Left lung (tissue), 10 donors: Measurements from ENCODE around the gene ATG3. TPM values are rescaled to one million over a fixed set of nuclear protein-coding genes. Genes with fewer than 3 reads are reported as not detected.

ENCODE experiments used
- ATAC-seq: fragments of 200-7000 bp; cut with Tn5 transposase; one replicate; pipeline ENCODE4 v1.9.1; 2020; ENCODE audit warnings: moderate library complexity
- DNase-seq, 4 donors: peaks; one replicate each; pipeline ENCODE4 v3.0.0-alpha.2; 2013 to 2020
- H3K27ac ChIP-seq, 2 donors: fragments of 200-600 bp; sonication (generic) in 1 of 2; one replicate each; pipeline versions ENCODE4 v1.5.0 to v1.8.0; 2020 to 2021
- H3K27me3 ChIP-seq, 2 donors: fragments of 200-600 bp; sonication (generic) in 1 of 2; one replicate each; pipeline versions ENCODE4 v1.5.0 to v1.8.0; 2020 to 2021
- H3K36me3 ChIP-seq, 2 donors: fragments of 200-600 bp; sonication (generic) in 1 of 2; one replicate each; pipeline versions ENCODE4 v1.5.0 to v1.8.0; 2020 to 2021
- H3K4me1 ChIP-seq, 2 donors: fragments of 200-600 bp; one replicate each; pipeline ENCODE4 v1.8.0; 2021
- H3K4me3 ChIP-seq, 2 donors: fragments of 200-600 bp; sonication (generic) in 1 of 2; one replicate each; pipeline versions ENCODE4 v1.5.0 to v1.8.0; 2020 to 2021; ENCODE audit warnings: mild to moderate bottlenecking in 1 of 2
- H3K9me3 ChIP-seq, 2 donors: fragments of 200-600 bp; sonication (generic) in 1 of 2; one replicate each; pipeline versions ENCODE4 v1.5.0 to v1.8.0; 2020 to 2021
- intact Hi-C, 2 donors: fragments of 100-400 bp; cut with DNase I; formaldehyde crosslinking; loops; one replicate each; pipeline versions ENCODE4 v1.11.2 to v1.14.2; 2022
- polyA plus RNA-seq, 6 donors: library from polyadenylated mRNA; unstranded; fragments of 120-200 nt; gene quantifications; one replicate each; pipeline ENCODE4 v1.2.1, GENCODE V29; 2013; ENCODE audit not compliant: insufficient read length in 6 of 6
- total RNA-seq, 2 donors: library from RNA; stranded (reverse); fragmentation: NEBNext Ultra II Directional; extraction: Animal tissue kit (Norgen Biotek cat#: 25700); gene quantifications; one replicate each; pipeline ENCODE4 v1.2.1, GENCODE V29; 2021
- TF ChIP-seq, protein P1 (sequence below), 2 donors: fragments of 200-600 bp; sonication (generic) in 1 of 2; IDR thresholded peaks; one replicate each; pipeline versions ENCODE4 v1.5.0 to v1.8.0; 2021; ENCODE audit warnings: antibody characterized with exemption in 2 of 2
- donor health status: DM: no; HTN: yes; CAD: no.
- donor health status: DM: no; HTN: no; CAD: no.

The ATG3 gene
- total and polyA plus RNA-seq, 8 donors: 36.6 to 73.1 (median 43.6) TPM

DNA sequence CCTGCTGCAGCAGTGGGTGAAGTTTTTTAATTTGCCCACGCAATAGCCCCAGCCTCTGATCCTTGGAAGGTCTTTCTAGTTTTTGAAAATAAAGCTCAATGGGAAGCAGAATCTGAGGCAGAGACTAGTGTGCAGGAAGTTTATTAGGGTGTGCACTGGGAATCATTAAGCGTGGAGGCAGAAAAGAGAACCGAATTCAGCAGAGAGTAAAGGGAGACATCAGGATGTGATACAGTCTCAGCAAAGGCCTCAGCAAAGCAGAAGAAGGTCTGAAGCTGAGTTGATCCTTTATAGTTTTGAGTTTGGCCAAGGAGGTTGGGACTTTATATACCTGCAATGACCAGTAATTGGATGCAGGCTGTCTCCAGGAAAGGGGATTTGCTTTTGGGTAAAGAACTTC, 57.6 kb downstream of the ATG3 start:
- Histone ChIP-seq H3K27me3 (no peaks in the 10 kb centered on the region), H3K4me3 (no peak overlapping the region), H3K9me3 (no peaks in the 10 kb centered on the region), H3K4me1 (no peaks in the 10 kb centered on the region), H3K36me3 (no peaks in the 10 kb centered on the region), H3K27ac (no peak overlapping the region)
- TF ChIP-seq, protein P1, sequence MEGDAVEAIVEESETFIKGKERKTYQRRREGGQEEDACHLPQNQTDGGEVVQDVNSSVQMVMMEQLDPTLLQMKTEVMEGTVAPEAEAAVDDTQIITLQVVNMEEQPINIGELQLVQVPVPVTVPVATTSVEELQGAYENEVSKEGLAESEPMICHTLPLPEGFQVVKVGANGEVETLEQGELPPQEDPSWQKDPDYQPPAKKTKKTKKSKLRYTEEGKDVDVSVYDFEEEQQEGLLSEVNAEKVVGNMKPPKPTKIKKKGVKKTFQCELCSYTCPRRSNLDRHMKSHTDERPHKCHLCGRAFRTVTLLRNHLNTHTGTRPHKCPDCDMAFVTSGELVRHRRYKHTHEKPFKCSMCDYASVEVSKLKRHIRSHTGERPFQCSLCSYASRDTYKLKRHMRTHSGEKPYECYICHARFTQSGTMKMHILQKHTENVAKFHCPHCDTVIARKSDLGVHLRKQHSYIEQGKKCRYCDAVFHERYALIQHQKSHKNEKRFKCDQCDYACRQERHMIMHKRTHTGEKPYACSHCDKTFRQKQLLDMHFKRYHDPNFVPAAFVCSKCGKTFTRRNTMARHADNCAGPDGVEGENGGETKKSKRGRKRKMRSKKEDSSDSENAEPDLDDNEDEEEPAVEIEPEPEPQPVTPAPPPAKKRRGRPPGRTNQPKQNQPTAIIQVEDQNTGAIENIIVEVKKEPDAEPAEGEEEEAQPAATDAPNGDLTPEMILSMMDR (IDR thresholded peaks at IDR 0.05): no peak
- DNase-seq (no peak), ATAC-seq (no peak)
- intact Hi-C loops: no loop called here

DNA sequence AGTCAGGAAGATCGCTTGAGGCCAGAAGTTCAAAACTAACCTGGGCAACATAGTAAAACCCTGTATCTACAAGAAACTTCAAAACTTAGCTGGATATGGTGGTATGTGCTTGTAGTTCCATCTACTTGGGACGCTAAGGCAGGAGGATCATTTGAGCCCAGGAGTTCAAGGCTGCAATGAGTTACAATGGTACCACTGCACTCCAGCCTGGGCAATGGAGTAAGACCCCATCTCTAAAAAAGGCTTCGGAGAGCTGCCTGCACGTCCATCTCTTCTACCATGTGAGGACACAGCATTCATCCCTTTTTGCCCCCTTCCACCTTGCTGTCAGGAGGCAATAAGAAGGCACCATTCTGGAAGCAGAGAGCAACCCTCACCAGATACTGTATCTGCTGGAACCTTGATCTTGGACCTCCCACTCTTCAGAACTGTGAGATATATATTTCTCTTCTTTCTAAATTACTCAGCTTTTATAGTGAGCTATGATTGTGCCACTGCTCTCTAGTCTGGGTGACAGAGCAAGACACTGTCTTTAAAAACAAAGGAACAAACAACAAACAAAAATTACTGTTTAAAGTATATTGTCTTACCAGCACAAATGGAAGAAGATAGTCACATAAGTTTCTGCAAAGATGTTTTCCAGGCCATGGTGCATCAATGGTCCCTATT, 58.3 kb downstream of the ATG3 start:
- TF ChIP-seq, protein P1 (IDR thresholded peaks at IDR 0.05): no peak
- ATAC-seq: no peak
- Histone ChIP-seq H3K27me3 (no peaks in the 10 kb centered on the region), H3K4me3 (no peak overlapping the region), H3K36me3 (no peaks in the 10 kb centered on the region), H3K27ac (no peak overlapping the region), H3K4me1 (no peaks in the 10 kb centered on the region), H3K9me3 (no peaks in the 10 kb centered on the region)
- no peak for DNase-seq
- intact Hi-C loops: no loop called here

DNA sequence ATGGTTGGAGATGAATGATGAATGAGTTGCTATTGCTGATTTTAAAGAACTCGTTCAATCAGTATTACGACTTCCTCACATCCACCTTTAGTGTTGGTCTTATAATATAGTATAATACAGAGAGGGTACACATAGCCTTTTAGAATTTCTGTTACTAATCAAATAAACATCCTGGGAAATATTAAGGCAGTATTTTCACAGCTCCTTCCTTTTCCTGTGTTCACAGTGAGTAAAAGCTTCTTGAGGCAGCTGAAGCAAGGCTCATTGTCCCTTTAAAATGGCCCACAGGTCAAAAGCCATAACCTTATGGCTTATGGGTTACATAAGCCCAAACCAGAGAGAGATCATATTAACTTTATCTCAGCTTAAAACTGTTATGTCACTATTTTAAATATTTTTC, 61.1 kb downstream of the ATG3 start:
- TF ChIP-seq, protein P1 (IDR thresholded peaks at IDR 0.05): no peak
- H3K9me3 ChIP-seq: no peaks in the 10 kb centered on the region
- H3K4me1 ChIP-seq: no peaks in the 10 kb centered on the region
- ATAC-seq: no peak
- no peaks in the 10 kb centered on the region for H3K36me3 ChIP-seq
- no peak for DNase-seq
- H3K27ac ChIP-seq: no peak overlapping the region
- H3K4me3 ChIP-seq: no peak overlapping the region
- intact Hi-C loops: no loop called here
- no peaks in the 10 kb centered on the region for H3K27me3 ChIP-seq

DNA sequence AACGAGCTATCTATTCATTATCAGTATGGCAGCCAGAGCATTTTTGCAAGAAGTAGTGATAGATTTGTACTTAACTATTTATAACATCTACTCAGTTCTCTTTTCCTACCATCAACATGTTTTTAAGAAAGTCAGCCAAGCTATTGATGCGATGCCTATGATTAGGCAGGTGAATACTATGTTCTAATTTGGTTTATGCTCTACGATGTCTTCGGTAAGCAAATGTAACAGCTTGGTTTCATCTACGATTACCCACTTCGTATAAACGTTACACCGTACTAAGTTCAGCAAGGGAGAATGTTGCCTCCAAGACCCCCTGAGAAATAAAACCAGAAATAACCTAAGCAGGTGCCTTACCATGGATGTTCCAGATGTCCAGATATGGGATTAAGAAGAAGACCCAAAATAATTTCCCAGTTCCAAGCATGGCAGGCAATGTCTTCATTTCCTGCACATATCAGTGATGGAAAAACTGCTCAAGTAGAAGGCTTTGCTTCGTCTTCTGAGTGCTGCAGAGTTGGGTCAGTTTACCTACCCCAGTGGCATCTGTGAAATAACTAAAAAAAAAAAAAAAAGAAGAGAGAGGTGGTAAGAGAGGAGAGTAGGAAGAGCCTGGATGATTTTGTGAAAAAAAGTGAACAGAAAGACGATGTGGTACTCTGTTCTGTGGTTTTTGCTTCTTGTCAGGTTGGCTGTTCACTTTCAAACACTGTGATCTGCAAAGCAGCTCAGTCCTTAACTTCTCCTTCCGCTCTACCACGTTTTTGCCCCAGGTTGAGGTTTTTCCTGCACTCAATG, 62.6 kb downstream of the ATG3 start, which contains the start of gene BTLA:
BTLA (minus strand) TSS at position 559 of the 798 bp plus-strand sequence; CDS start at position 445, 114 bp downstream.
- intact Hi-C loops: no loop called here
- H3K9me3 ChIP-seq: no peaks in the 10 kb centered on the region
- no peak within 1 kb of the TSS for H3K4me3 ChIP-seq
- H3K27ac ChIP-seq: no peak within 1 kb of the TSS
- H3K36me3 ChIP-seq: no peaks in the 10 kb centered on the region
- TF ChIP-seq, protein P1 (IDR thresholded peaks at IDR 0.05): no peak
- ATAC-seq: no peak
- no peak for DNase-seq
- no peaks in the 10 kb centered on the region for H3K27me3 ChIP-seq
- H3K4me1 ChIP-seq: no peaks in the 10 kb centered on the region

DNA sequence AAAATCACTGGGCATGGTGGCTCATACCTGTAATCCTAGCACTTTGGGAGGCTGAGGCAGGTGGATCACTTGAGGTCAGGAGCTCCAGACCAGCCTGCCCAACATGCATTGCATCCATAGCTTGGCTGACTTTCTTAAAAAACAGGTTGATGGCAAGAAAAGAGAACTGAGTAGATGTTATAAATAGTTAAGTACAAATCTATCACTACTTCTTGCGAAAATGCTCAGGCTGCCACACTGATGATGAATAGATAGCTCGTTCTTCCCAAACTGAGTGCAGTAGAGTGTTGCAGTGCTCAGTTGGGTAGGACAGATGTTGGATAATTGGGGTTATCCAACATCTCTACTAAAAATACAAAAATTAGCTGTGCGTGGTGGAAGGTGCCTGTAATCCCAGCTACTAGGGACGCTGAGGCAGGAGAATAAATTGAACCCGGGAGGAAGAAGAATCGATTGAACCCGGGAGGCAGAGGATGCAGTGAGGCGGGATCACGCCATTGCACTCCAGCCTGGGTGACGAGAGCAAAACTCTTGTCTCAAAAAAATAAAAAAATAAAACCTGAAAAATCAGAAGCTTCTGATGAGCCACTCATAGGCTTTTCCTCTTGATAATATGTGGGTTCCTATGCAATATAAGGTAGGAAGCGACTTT, 63.7 kb downstream of the ATG3 start:
- H3K27ac ChIP-seq: no peak overlapping the region
- H3K36me3 ChIP-seq: no peaks in the 10 kb centered on the region
- TF ChIP-seq, protein P1 (IDR thresholded peaks at IDR 0.05): no peak
- H3K27me3 ChIP-seq: no peaks in the 10 kb centered on the region
- DNase-seq (no peak), ATAC-seq (no peak)
- H3K4me1 ChIP-seq: no peaks in the 10 kb centered on the region
- intact Hi-C loops: no loop called here
- no peak overlapping the region for H3K4me3 ChIP-seq
- no peaks in the 10 kb centered on the region for H3K9me3 ChIP-seq
